K562 treated with DMSO at 1 percent for 24 hours (cell line): Measurements from ENCODE around the gene ADGRA1. TPM values are rescaled to one million over a fixed set of nuclear protein-coding genes. Genes with fewer than 3 reads are reported as not detected.

Experiments
- total RNA-seq: library from RNA; unstranded; fragments of 300-600 nt; gene quantifications from 2 replicates; pipeline ENCODE4 v1.2.3, GENCODE V29; 2022; ENCODE audit warnings: low read depth; ENCODE audit not compliant: insufficient read depth

The ADGRA1 gene, protein sequence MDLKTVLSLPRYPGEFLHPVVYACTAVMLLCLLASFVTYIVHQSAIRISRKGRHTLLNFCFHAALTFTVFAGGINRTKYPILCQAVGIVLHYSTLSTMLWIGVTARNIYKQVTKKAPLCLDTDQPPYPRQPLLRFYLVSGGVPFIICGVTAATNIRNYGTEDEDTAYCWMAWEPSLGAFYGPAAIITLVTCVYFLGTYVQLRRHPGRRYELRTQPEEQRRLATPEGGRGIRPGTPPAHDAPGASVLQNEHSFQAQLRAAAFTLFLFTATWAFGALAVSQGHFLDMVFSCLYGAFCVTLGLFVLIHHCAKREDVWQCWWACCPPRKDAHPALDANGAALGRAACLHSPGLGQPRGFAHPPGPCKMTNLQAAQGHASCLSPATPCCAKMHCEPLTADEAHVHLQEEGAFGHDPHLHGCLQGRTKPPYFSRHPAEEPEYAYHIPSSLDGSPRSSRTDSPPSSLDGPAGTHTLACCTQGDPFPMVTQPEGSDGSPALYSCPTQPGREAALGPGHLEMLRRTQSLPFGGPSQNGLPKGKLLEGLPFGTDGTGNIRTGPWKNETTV
- total RNA-seq = 0.25 TPM in 1 of 2 replicates, not detected in the other

DNA sequence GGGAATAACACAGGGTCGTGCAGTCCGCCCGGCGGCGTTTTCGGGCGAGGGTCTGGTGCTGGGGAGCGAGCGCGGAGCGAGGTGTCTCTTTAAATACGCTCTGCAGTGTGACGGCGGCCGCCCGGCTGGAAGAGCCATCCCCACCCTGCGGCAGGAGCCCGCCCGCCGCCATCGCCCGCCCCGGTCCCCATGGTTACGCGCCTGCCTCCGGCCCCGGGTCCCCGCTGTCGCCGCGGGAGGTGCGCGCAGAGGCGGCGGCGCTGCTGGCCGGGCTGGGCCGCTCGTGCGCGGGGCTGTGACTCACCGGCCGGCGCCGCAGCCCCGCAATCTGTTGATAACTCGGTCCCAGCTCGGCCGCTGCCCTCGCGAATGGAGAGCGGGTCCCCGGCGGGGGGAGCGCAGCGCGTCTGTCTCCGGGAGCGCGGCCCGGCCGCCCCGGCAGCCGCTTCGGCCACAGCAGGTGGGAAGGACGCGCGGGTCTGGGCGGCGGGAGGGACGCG is at the start of gene ADGRA1:
Gene ADGRA1, plus strand, starts transcription at position 246 of the 500 bp plus-strand sequence. CDS start 986 bp downstream, outside the sequence.

DNA sequence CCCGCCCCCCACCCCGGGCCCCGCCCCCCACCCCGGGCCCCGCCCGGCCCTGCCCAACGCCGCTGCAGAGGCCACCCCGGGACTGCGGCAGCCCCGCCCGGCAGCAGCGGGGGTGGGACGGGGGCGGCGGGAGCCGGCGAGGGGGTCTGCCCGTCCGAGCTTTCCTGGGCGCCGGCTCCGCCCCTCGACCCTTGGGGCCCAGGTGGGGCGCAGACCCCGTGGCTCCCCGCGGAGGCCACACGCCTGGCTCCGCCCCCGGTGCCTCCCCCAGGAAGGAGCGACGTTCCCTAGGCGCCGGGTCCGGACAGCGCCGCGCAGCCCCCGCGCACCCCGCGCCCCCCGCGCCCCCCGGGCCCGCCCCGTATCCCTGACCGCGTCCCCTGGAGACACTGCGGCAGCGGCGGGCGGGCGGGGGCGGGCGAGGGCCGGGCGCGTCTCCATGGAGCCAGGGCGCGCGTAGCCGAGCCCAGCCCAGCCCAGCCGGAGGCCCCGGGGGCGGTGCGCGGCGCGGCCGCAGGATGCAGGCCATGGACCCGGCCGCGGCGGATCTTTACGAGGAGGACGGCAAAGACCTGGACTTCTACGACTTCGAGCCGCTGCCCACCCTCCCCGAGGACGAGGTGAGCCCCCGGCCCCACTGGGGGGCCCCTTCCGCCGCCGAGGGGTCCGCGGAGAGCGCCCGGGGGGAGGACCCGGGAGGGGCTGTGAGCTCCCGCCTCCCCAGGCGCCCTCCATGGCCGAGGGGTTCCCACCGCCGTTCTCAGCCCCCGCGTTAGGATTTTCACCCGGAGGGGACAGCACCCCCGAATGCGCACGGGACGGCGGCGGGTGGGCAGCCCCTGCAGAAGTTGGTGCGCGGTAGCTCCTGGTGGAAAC is 72.5 kb downstream of the ADGRA1 start, which contains the start of gene KNDC1:
Gene KNDC1, plus strand, starts transcription at position 270 of the 876 bp plus-strand sequence. Its CDS starts 249 bp downstream, at position 519.

Other genes starting within 250 kb of the ADGRA1 start
- not detected in 2 replicates for gene CFAP46, start 145.4 kb upstream of the ADGRA1 start, total RNA-seq
- gene KNDC1, start 72.3 kb downstream of the ADGRA1 start, total RNA-seq = 0.35 and 0.98 TPM in 2 replicates
- 0.36 TPM in 1 of 2 replicates, not detected in the other for gene UTF1, start 142.3 kb downstream of the ADGRA1 start, total RNA-seq
- 1.3 and 1.5 TPM in 2 replicates for gene VENTX, start 149.9 kb downstream of the ADGRA1 start, total RNA-seq
- 5.2 and 6.0 TPM in 2 replicates for gene ADAM8, start 188.9 kb downstream of the ADGRA1 start, total RNA-seq
- gene TUBGCP2, start 220.9 kb downstream of the ADGRA1 start, total RNA-seq = 36.7 and 41.7 TPM in 2 replicates
- 46.4 and 49.4 TPM in 2 replicates for gene ZNF511, start 221.0 kb downstream of the ADGRA1 start, total RNA-seq
- not detected in 2 replicates for gene CALY, start 249.0 kb downstream of the ADGRA1 start, total RNA-seq